Endothelial cell (in vitro differentiated cells): Measurements from ENCODE around the gene MAML2. TPM values are rescaled to one million over a fixed set of nuclear protein-coding genes. Genes with fewer than 3 reads are reported as not detected.

Experiments
- DNase-seq: peaks from one replicate; pipeline ENCODE4 v3.0.0; 2021; ENCODE audit warnings: low spot score
- H3K27ac Mint-ChIP-seq: one replicate; pipeline ENCODE4 v1.8.0; 2021; ENCODE audit warnings: mixed read lengths, inconsistent platforms; ENCODE audit not compliant: unreplicated experiment
- H3K27me3 Mint-ChIP-seq: one replicate; pipeline ENCODE4 v1.8.0; 2021; ENCODE audit warnings: mild to moderate bottlenecking, moderate library complexity, mixed read lengths, inconsistent platforms; ENCODE audit not compliant: unreplicated experiment
- H3K36me3 Mint-ChIP-seq: one replicate; pipeline ENCODE4 v1.8.0; 2021; ENCODE audit warnings: mild to moderate bottlenecking, low read depth, mixed read lengths, inconsistent platforms; ENCODE audit not compliant: unreplicated experiment
- H3K4me1 Mint-ChIP-seq: one replicate; pipeline ENCODE4 v1.8.0; 2021; ENCODE audit warnings: mild to moderate bottlenecking, mixed read lengths, inconsistent platforms; ENCODE audit not compliant: unreplicated experiment
- H3K4me3 Mint-ChIP-seq: one replicate; pipeline ENCODE4 v1.8.0; 2021; ENCODE audit warnings: mild to moderate bottlenecking, mixed read lengths, inconsistent platforms; ENCODE audit not compliant: unreplicated experiment
- H3K9me3 Mint-ChIP-seq: one replicate; pipeline ENCODE4 v1.8.0; 2021; ENCODE audit warnings: mixed read lengths, inconsistent platforms; ENCODE audit not compliant: unreplicated experiment
- total RNA-seq: library from RNA; stranded (reverse); fragmentation: NEBNext Ultra II Directional; extraction: Animal tissue kit (Norgen Biotek cat#: 25700); gene quantifications from one replicate; pipeline ENCODE4 v1.2.1, GENCODE V29; 2021; ENCODE audit not compliant: unreplicated experiment
- TF ChIP-seq, protein P1 (sequence below): fragments of 200-600 bp; sonication (generic); IDR thresholded peaks from one replicate; pipeline ENCODE4 v1.5.0; 2021; ENCODE audit warnings: antibody characterized with exemption; ENCODE audit not compliant: unreplicated experiment

Gene MAML2
- total RNA-seq, 1 donor from 2014 or later, result 6.2 TPM

DNA sequence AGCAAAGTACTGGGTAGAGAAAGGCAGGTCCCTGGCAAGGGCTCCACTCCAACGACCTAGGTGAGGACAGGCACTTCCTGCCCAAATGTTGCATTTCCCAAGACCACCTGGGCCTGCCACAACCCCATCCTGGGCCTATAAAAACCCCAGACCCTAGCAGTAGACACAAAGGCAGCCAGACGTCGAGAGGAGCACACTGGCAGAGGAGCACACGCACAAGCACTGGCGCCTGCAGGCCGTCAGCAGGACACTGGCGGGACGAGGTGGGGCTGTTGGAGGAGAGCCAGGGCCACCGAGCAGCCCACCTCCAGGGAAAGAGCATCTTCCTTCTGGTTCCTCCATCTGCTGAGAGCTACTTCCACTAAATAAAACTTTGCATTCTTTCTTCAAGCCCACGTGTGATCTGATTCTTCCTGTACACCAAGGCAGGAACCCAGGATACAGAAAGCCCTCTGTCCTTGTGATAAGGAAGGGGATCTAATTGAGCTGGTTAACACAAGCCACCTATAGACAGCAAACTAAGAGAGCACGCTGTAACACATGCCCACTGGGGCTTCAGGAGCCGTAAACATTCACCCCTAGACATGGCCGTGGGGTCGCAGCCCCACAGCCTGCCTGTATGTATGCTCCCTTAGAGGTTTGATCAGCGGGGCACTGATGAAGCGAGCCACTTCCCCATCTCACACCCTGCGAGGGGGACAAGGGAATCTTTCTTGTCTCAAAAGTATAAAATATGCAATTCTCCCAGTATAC, 329.4 kb downstream of the MAML2 start:
- Mint-ChIP-seq H3K36me3 (no peaks in the 10 kb centered on the region), H3K27me3 (peaks cover 3% of the 10 kb centered on the region), H3K4me1 (peaks cover 26% of the 10 kb centered on the region), H3K27ac (peak overlapping the region; percentile 33), H3K4me3 (no peak overlapping the region), H3K9me3 (no peaks in the 10 kb centered on the region)
- DNase-seq, result no peak
- TF ChIP-seq, protein P1, sequence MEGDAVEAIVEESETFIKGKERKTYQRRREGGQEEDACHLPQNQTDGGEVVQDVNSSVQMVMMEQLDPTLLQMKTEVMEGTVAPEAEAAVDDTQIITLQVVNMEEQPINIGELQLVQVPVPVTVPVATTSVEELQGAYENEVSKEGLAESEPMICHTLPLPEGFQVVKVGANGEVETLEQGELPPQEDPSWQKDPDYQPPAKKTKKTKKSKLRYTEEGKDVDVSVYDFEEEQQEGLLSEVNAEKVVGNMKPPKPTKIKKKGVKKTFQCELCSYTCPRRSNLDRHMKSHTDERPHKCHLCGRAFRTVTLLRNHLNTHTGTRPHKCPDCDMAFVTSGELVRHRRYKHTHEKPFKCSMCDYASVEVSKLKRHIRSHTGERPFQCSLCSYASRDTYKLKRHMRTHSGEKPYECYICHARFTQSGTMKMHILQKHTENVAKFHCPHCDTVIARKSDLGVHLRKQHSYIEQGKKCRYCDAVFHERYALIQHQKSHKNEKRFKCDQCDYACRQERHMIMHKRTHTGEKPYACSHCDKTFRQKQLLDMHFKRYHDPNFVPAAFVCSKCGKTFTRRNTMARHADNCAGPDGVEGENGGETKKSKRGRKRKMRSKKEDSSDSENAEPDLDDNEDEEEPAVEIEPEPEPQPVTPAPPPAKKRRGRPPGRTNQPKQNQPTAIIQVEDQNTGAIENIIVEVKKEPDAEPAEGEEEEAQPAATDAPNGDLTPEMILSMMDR, result no peak

DNA sequence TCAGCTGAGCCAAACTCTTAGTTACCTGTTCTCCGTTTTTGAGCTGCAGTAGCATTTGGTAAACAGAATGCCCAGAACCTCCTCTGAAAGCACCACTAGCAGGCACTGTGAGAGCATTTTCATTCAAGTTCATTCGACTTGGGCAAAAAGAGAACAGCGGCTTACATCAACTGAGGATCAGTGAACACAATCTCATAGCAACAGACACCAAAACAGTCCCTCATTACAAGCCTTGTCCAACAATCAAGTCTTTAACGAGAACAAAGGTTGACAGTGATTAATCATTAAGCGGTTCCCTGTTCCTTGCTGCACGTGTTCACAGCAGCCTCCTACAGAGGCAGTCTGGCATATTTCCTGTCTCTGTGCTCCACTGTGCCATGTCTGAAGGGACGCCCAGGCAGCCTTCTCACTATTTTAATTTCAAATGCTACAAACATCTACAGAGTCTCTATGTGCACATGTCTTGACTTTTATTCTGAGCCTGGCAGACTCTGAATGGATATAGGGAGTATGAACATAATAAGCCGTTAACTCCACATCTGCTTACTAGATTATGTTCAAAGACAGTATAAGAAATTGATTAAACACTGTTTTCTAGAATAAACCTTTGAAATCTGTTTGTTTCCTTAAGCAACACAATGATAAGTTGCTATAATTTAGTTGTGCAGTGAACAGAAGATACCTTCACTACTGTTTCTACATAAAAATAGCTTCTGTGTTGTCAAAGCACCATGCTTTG, 330.7 kb downstream of the MAML2 start:
- Mint-ChIP-seq H3K9me3 (no peaks in the 10 kb centered on the region), H3K36me3 (no peaks in the 10 kb centered on the region), H3K4me3 (no peak overlapping the region), H3K4me1 (peaks cover 26% of the 10 kb centered on the region), H3K27ac (peak overlapping the region; percentile 75), H3K27me3 (peaks cover 3% of the 10 kb centered on the region)
- DNase-seq, result peak; percentile 8
- TF ChIP-seq, protein P1, result no peak

DNA sequence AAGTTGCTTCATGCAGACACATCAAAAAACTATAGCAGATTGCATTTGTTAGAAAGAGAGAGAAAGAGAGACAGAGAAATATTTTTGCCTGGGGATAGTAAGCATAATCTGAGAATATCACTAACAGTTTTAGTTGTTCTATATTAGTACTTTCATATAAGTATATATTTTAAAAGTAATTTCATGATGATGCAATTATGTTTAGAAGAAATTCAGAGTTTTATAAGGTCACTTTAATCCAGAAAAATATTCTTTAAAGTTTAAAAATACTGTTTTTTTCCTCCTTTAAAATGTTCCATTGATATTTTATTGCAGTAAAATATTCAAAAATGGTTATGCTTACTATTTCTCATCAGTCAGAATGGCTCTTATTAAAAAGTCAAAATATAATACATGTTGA, 332.3 kb downstream of the MAML2 start:
- TF ChIP-seq, protein P1, result no peak
- H3K4me3 Mint-ChIP-seq, result no peak overlapping the region
- H3K4me1 Mint-ChIP-seq, result peaks cover 23% of the 10 kb centered on the region
- H3K36me3 Mint-ChIP-seq, result no peaks in the 10 kb centered on the region
- H3K27ac Mint-ChIP-seq, result no peak overlapping the region
- no peaks in the 10 kb centered on the region for H3K9me3 Mint-ChIP-seq
- H3K27me3 Mint-ChIP-seq, result peaks cover 3% of the 10 kb centered on the region
- DNase-seq, result no peak

DNA sequence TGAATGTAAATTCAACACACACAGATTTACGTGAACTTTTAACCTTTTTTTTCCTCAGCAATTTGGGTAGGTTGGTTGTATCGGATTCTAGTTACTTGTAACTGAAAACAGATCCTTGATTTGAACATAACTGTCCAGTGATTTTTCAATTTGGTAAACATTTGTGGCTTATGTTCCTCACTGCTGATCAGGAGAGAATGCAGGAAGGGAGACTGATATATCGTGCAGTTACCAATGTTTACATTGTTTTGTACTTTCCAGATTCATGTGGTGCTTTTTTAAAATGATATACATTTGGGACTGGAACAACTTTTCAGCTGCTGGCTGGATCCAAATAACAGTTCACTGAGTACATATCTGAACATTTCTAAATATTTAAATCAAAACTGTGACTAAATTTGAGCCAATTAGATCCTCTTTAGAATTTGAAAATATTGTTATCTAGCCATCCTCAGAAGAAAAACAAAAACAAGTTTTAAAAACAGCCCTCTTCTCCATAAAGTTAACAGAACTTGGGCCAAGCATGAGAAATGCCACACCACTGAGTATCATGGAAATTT, 334.8 kb downstream of the MAML2 start:
- H3K27me3 Mint-ChIP-seq, result no peaks in the 10 kb centered on the region
- no peak overlapping the region for H3K4me3 Mint-ChIP-seq
- H3K36me3 Mint-ChIP-seq, result no peaks in the 10 kb centered on the region
- no peak for DNase-seq
- H3K9me3 Mint-ChIP-seq, result no peaks in the 10 kb centered on the region
- TF ChIP-seq, protein P1, result no peak
- peaks cover 13% of the 10 kb centered on the region for H3K4me1 Mint-ChIP-seq
- H3K27ac Mint-ChIP-seq, result no peak overlapping the region
